ENCODE measurements around the gene ENKUR.

Gene ENKUR

GRCh38 chr10:24979685-24980084 lies 36.3 kb downstream of the ENKUR start (continued):
- TF ChIP-seq TSHZ2 (CRISPR knock-in tag; IDR thresholded peaks at IDR 0.05) = no peak
- TF ChIP-seq ZNF565 (CRISPR knock-in tag; conservative IDR thresholded peaks at IDR 0.05; ENCODE audit: low read depth) = no peak
- no peak for TF ChIP-seq ZC3H10 (CRISPR knock-in tag; IDR thresholded peaks at IDR 0.05)
- no peak for TF ChIP-seq PATZ1 (CRISPR knock-in tag; IDR thresholded peaks at IDR 0.05; ENCODE audit: borderline replicate concordance)
- TF ChIP-seq CSDC2 (CRISPR knock-in tag; IDR thresholded peaks at IDR 0.05) = no peak
- no peak for TF ChIP-seq SNAI2 (CRISPR knock-in tag; IDR thresholded peaks at IDR 0.05)
- TF ChIP-seq ISL1 (CRISPR knock-in tag; IDR thresholded peaks at IDR 0.05) = no peak

GRCh38 chr10:24974976-24975375 lies 41.0 kb downstream of the ENKUR start:
- TF ChIP-seq ISL1 (CRISPR knock-in tag; IDR thresholded peaks at IDR 0.05) (peak; percentile 68), GLIS3 (CRISPR knock-in tag; IDR thresholded peaks at IDR 0.05) (no peak)

GRCh38 chr10:24973163-24973562 lies 42.8 kb downstream of the ENKUR start:
- TF ChIP-seq ZNF565 (CRISPR knock-in tag; conservative IDR thresholded peaks at IDR 0.05; ENCODE audit: low read depth) = no peak
- no peak for TF ChIP-seq CREB5 (CRISPR knock-in tag; IDR thresholded peaks at IDR 0.05; ENCODE audit: low read depth)
- TF ChIP-seq ZNF8 (CRISPR knock-in tag; IDR thresholded peaks at IDR 0.05) = no peak
- no peak for TF ChIP-seq CSRNP3 (CRISPR knock-in tag; IDR thresholded peaks at IDR 0.05)
- no peak for TF ChIP-seq POU6F1 (CRISPR knock-in tag; IDR thresholded peaks at IDR 0.05; ENCODE audit: borderline replicate concordance, low read depth)

More at GRCh38 chr10:24974976-24975375, 41.0 kb downstream of the ENKUR start:
- ATAC-seq = peak; percentile 51

GRCh38 chr10:24971374-24971773 lies 44.6 kb downstream of the ENKUR start:
- ATAC-seq = no peak
- TF ChIP-seq OSR1 (CRISPR knock-in tag; IDR thresholded peaks at IDR 0.05) (no peak), TOX (CRISPR knock-in tag; IDR thresholded peaks at IDR 0.05; ENCODE audit: borderline replicate concordance) (no peak), ZNF565 (CRISPR knock-in tag; conservative IDR thresholded peaks at IDR 0.05; ENCODE audit: low read depth) (no peak), ISL1 (CRISPR knock-in tag; IDR thresholded peaks at IDR 0.05) (no peak), CSDC2 (CRISPR knock-in tag; IDR thresholded peaks at IDR 0.05) (no peak), CSRNP3 (CRISPR knock-in tag; IDR thresholded peaks at IDR 0.05) (no peak), PATZ1 (CRISPR knock-in tag; IDR thresholded peaks at IDR 0.05; ENCODE audit: borderline replicate concordance) (no peak), ARNTL (CRISPR knock-in tag; IDR thresholded peaks at IDR 0.05; ENCODE audit: borderline replicate concordance, low read depth) (no peak), ZNF70 (CRISPR knock-in tag; IDR thresholded peaks at IDR 0.05) (no peak), TSHZ2 (CRISPR knock-in tag; IDR thresholded peaks at IDR 0.05) (no peak), ZNF8 (CRISPR knock-in tag; IDR thresholded peaks at IDR 0.05) (no peak), RARB (CRISPR knock-in tag; IDR thresholded peaks at IDR 0.05) (no peak), TCF4 (CRISPR knock-in tag; IDR thresholded peaks at IDR 0.05; ENCODE audit: borderline replicate concordance) (no peak), ZC3H10 (CRISPR knock-in tag; IDR thresholded peaks at IDR 0.05) (no peak), ZFP3 (CRISPR knock-in tag; IDR thresholded peaks at IDR 0.05) (no peak), BACH2 (CRISPR knock-in tag; IDR thresholded peaks at IDR 0.05; ENCODE audit: borderline replicate concordance) (no peak)

More at GRCh38 chr10:24973163-24973562, 42.8 kb downstream of the ENKUR start:
- no peak for ATAC-seq

Measured in SK-N-SH treated with all-trans-retinoic acid at 6 μM for 48 hours (cell line).